Umbilical cord (tissue), 2 donors: ENCODE data around the gene CARD9. TPM values are rescaled to one million over a fixed set of nuclear protein-coding genes. Genes with fewer than 3 reads are reported as not detected.

ENCODE experiments used
- DNase-seq: peaks from one replicate; pipeline ENCODE4 v3.0.0-alpha.2; 2015; ENCODE audit warnings: low spot score
- total RNA-seq: library from RNA; depleted of rRNA; stranded (reverse); fragments of >200 nt; gene quantifications from one replicate; pipeline ENCODE4 v1.2.3, GENCODE V29; 2014; ENCODE audit warnings: low replicate concordance; ENCODE audit not compliant: insufficient read depth

Gene CARD9
- total RNA-seq, 1 donor from 2014 or later, result 4.6 TPM

GRCh38 chr9:136380381-136380780, 6.9 kb upstream of the CARD9 start:
- no peak for DNase-seq

- no peak for DNase-seq
Measured at GRCh38 chr9:136379891-136380290, 6.4 kb upstream of the CARD9 start.

- DNase-seq, result no peak
Measured at GRCh38 chr9:136379401-136379800, 5.9 kb upstream of the CARD9 start.

- DNase-seq, result no peak
Measured at GRCh38 chr9:136379003-136379287, 5.5 kb upstream of the CARD9 start.

- no peak for DNase-seq
Measured at GRCh38 chr9:136378170-136379002, 4.9 kb upstream of the CARD9 start.

- no peak for DNase-seq
Measured at GRCh38 chr9:136377341-136378169, 4.1 kb upstream of the CARD9 start.

- no peak for DNase-seq
Measured at GRCh38 chr9:136376457-136376856, 3.0 kb upstream of the CARD9 start.

GRCh38 chr9:136375096-136375495, 1.6 kb upstream of the CARD9 start:
- DNase-seq, result no peak

GRCh38 chr9:136374183-136374575, 710 bp upstream of the CARD9 start:
- no peak for DNase-seq

- DNase-seq, result peak; percentile 74
Measured at GRCh38 chr9:136372561-136373299, 739 bp downstream of the CARD9 start.

GRCh38 chr9:136372006-136372405, 1.5 kb downstream of the CARD9 start:
- no peak for DNase-seq

- no peak for DNase-seq
Measured at GRCh38 chr9:136371533-136371880, 2.0 kb downstream of the CARD9 start.

GRCh38 chr9:136370687-136371532, 2.6 kb downstream of the CARD9 start:
- no peak for DNase-seq

GRCh38 chr9:136370037-136370436, 3.4 kb downstream of the CARD9 start:
- DNase-seq, result no peak

GRCh38 chr9:136368190-136368589, 5.3 kb downstream of the CARD9 start:
- DNase-seq, result no peak

GRCh38 chr9:136367296-136368145, 5.9 kb downstream of the CARD9 start:
- DNase-seq, result no peak

- DNase-seq, result no peak
Measured at GRCh38 chr9:136366826-136367225, 6.6 kb downstream of the CARD9 start.

GRCh38 chr9:136365775-136366222, 7.7 kb downstream of the CARD9 start:
- DNase-seq, result no peak

GRCh38 chr9:136364942-136365774, 8.3 kb downstream of the CARD9 start:
- no peak for DNase-seq
